K562 (cell line): ENCODE measurements around the gene CA7.

Source experiments
- CTCF ChIP-seq, 3 experiments: IDR thresholded peaks in 2 of 3; conservative IDR thresholded peaks in 1 of 3; 2 replicates each; pipeline ENCODE4 v1.5.1; 2011 to 2012; ENCODE audit warnings: low read length in 3 of 3, mild to moderate bottlenecking in 3 of 3, control low read depth in 2 of 3, improper control_type of control experiment in 1 of 3, inconsistent platforms in 1 of 3, low read depth in 1 of 3, mixed read lengths in 1 of 3, moderate library complexity in 1 of 3; ENCODE audit not compliant: insufficient read depth in 2 of 3
- KAT2B ChIP-seq: IDR thresholded peaks from one replicate; pipeline ENCODE4 v1.6.1; 2012; ENCODE audit warnings: low read depth, mild to moderate bottlenecking, control low read depth, inconsistent platforms, low read length, moderate library complexity
- NFIC ChIP-seq: fragments of 450-650 bp; IDR thresholded peaks from 2 replicates; pipeline ENCODE4 v1.6.1; 2017; ENCODE audit warnings: mild to moderate bottlenecking, inconsistent platforms
- PBX2 ChIP-seq, 2 experiments: IDR thresholded peaks in 1 of 2; conservative IDR thresholded peaks in 1 of 2; 2 replicates each; pipeline ENCODE4 v1.6.1; 2016; ENCODE audit warnings: low read depth in 2 of 2, mild to moderate bottlenecking in 1 of 2, missing compliant biosample characterization in 1 of 2, missing genetic modification characterization in 1 of 2, moderate library complexity in 1 of 2
- POLR2AphosphoS5 ChIP-seq: IDR thresholded peaks from 2 replicates; pipeline ENCODE4 v1.6.1; 2011; ENCODE audit warnings: mild to moderate bottlenecking, low read depth, low read length, moderate library complexity; ENCODE audit not compliant: control insufficient read depth, insufficient read depth
- SIN3A ChIP-seq, 2 experiments: fragments of 150-350 bp in 1 of 2; IDR thresholded peaks; 2 replicates each; pipeline ENCODE4 v1.6.1; 2011 to 2016; ENCODE audit warnings: borderline replicate concordance in 2 of 2, low read depth in 2 of 2, low read length in 2 of 2, mild to moderate bottlenecking in 2 of 2, moderate library complexity in 2 of 2; ENCODE audit not compliant: control insufficient read depth in 1 of 2
- SP1 ChIP-seq: sonication (generic); formaldehyde crosslinking; IDR thresholded peaks from 2 replicates; pipeline ENCODE4 v1.8.1; 2022; ENCODE audit warnings: mild to moderate bottlenecking, missing genetic modification reagents

- TF ChIP-seq CTCF (IDR thresholded peaks at IDR 0.05 in 2 of 3, conservative IDR thresholded peaks at IDR 0.05 in 1 of 3; ENCODE audit: insufficient read depth in 2 of 3, low read depth in 1 of 3, low read length in 3 of 3) (no peak), SP1 (no peak), POLR2AphosphoS5 (no peak), NFIC (no peak), SIN3A (IDR thresholded peaks at IDR 0.05; ENCODE audit: borderline replicate concordance in 2 of 2, control insufficient read depth in 1 of 2, low read depth in 2 of 2, low read length in 2 of 2) (no peak), KAT2B (no peak), PBX2 (CRISPR knock-in tag; IDR thresholded peaks at IDR 0.05; ENCODE audit: low read depth) (no peak), PBX2 (tag; conservative IDR thresholded peaks at IDR 0.05; ENCODE audit: low read depth) (no peak)
Measured at GRCh38 chr16:66851166-66851964, 7.2 kb downstream of the CA7 start.
